MCF 10A (cell line): ENCODE measurements around the gene LIX1L. TPM values are rescaled to one million over a fixed set of nuclear protein-coding genes. Genes with fewer than 3 reads are reported as not detected.
A peak's percentile ranks its signal among the peaks of the same experiment; 100 is the strongest.

ENCODE experiments used
- BruUV-seq: library from RNA; stranded (reverse); fragments of 400-500 nt; replicated peaks from 2 replicates; lab custom pipeline; 2021; lab: Mats Ljungman, UMichigan
- CTCF ChIA-PET: fragments of 300-600 bp; sonication (Branson Sonifier 250); formaldehyde crosslinking; extraction: SDS; loops from one replicate; lab custom pipeline; 2021; ENCODE audit warnings: antibody characterized with exemption, inconsistent platforms; lab: Yijun Ruan, JAX
- POLR2A ChIA-PET: fragments of 300-600, 350-650 bp; sonication (Branson Sonifier 250); formaldehyde crosslinking; extraction: SDS; loops from one replicate; lab custom pipeline; 2020; ENCODE audit warnings: antibody characterized with exemption, inconsistent platforms; lab: Yijun Ruan, JAX
- DNase-seq: peaks from one replicate; pipeline ENCODE4 v3.0.0-alpha.2; 2018; ENCODE audit not compliant: unreplicated experiment
- H3K27ac Mint-ChIP-seq: one replicate; pipeline ENCODE4 v1.8.0; 2022; ENCODE audit warnings: mild to moderate bottlenecking, low read depth, mixed read lengths; ENCODE audit not compliant: unreplicated experiment
- H3K27me3 Mint-ChIP-seq: one replicate; pipeline ENCODE4 v1.8.0; 2022; ENCODE audit warnings: mixed read lengths; ENCODE audit not compliant: insufficient read depth, unreplicated experiment
- H3K36me3 Mint-ChIP-seq: one replicate; pipeline ENCODE4 v1.8.0; 2022; ENCODE audit warnings: mild to moderate bottlenecking, moderate library complexity, mixed read lengths; ENCODE audit not compliant: insufficient read depth, unreplicated experiment
- H3K4me1 Mint-ChIP-seq: one replicate; pipeline ENCODE4 v1.8.0; 2022; ENCODE audit warnings: mixed read lengths; ENCODE audit not compliant: insufficient read depth, unreplicated experiment
- H3K4me3 Mint-ChIP-seq: one replicate; pipeline ENCODE4 v1.8.0; 2022; ENCODE audit warnings: mild to moderate bottlenecking, moderate library complexity, mixed read lengths; ENCODE audit not compliant: unreplicated experiment
- H3K9me3 Mint-ChIP-seq: one replicate; pipeline ENCODE4 v1.8.0; 2022; ENCODE audit warnings: mixed read lengths; ENCODE audit not compliant: unreplicated experiment
- intact Hi-C: fragments of 100-400 bp; cut with micrococcal nuclease; formaldehyde crosslinking; loops from 2 replicates; pipeline ENCODE4 v1.14.1; 2022
- total RNA-seq: library from RNA; stranded (reverse); gene quantifications from 2 replicates; pipeline ENCODE4 v1.2.3, GENCODE V29; 2022
- TF ChIP-seq, protein P1 (sequence below): fragments of 200-600 bp; IDR thresholded peaks from one replicate; pipeline ENCODE4 v1.8.0; 2022; ENCODE audit warnings: antibody characterized with exemption, mild to moderate bottlenecking; ENCODE audit not compliant: unreplicated experiment

The LIX1L gene
- total RNA-seq, 1 experiment from 2014 or later, result 42.1 TPM

DNA sequence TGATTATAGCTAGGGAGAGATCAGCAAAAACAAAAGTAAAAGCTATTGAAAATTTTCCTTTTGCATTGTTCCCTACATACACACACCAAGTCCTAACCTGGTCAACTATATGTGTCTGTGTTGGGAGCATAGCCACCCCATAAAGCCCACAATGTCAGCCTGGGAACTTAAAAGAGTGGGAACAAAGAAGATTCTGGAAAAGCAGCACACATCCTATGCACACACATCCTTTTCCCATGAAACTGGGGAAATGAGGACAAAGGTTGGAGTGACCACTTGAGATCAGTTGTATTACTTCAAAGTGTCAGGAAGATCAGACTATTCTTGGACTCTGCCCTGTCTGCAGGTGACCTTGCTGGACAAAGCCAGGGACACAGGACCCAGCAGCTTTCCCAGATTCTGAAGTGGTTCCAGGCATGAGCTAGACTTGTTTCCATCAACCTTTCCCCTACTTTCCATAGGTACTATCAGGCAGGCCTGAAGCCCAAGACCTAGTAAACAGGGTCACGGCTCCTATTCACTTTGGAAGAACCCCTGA, 22.7 kb upstream of the LIX1L start:
- no peaks in the 10 kb centered on the region for H3K27me3 Mint-ChIP-seq
- no peak for DNase-seq
- H3K9me3 Mint-ChIP-seq, result no peaks in the 10 kb centered on the region
- no TSS peak for BruUV-seq
- intact Hi-C loops, result no loop called here
- ChIA-PET CTCF (interaction anchor here (0.6 to 24.2 kb wide), 9 partner anchors 10 to 89 kb away, joined by 3 to 773 read pairs (median 58); partner anchors contain the start of genes ANKRD34A, HJV, LIX1L and POLR3GL), POLR2A (interaction anchor here (0.6 to 24.2 kb wide), 10 partner anchors 15 to 121 kb away, joined by 3 to 1309 read pairs (median 26); partner anchors contain the start of genes ANKRD34A, HJV, LIX1L and PIAS3)
- H3K4me3 Mint-ChIP-seq, result no peak overlapping the region
- H3K4me1 Mint-ChIP-seq, result peaks cover 22% of the 10 kb centered on the region
- peaks cover 6% of the 10 kb centered on the region for H3K36me3 Mint-ChIP-seq
- TF ChIP-seq, protein P1, sequence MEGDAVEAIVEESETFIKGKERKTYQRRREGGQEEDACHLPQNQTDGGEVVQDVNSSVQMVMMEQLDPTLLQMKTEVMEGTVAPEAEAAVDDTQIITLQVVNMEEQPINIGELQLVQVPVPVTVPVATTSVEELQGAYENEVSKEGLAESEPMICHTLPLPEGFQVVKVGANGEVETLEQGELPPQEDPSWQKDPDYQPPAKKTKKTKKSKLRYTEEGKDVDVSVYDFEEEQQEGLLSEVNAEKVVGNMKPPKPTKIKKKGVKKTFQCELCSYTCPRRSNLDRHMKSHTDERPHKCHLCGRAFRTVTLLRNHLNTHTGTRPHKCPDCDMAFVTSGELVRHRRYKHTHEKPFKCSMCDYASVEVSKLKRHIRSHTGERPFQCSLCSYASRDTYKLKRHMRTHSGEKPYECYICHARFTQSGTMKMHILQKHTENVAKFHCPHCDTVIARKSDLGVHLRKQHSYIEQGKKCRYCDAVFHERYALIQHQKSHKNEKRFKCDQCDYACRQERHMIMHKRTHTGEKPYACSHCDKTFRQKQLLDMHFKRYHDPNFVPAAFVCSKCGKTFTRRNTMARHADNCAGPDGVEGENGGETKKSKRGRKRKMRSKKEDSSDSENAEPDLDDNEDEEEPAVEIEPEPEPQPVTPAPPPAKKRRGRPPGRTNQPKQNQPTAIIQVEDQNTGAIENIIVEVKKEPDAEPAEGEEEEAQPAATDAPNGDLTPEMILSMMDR, result no peak
- no peak overlapping the region for H3K27ac Mint-ChIP-seq

DNA sequence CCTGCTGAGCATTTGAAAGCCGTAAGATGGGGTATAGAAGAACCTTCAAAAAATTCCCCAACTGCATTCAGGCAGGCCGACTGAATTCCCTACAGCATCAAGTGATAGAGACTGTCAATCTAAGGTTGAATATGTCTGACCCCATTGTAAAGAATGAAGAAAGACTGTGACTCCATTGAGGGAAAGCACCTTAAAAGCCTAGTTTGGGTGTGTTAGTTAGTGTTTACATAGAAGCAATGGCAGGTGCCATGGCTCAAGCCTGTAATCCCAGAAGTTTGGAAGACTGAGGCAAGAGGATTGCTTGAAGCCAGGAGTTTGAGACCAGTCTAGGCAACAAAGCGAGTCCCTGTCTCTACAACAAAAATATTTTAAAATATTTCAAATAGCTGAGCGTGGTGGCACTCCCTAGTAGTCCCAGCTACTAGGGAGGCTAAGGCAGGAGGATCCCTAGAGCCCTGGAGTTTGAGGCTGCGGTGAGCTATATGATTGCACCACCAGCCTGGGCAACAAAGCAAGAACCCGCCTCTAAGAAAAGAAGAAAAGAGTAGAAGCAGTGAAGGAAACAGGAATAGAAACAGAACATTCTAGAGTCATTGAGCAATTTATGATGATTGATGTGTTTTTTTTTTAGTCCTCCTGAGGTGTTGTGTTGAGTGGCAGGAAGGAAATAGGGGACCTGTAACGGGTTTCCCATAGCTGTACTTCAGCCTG, 22.1 kb upstream of the LIX1L start:
- TSS peak; percentile 84 for BruUV-seq
- Mint-ChIP-seq H3K4me3 (no peak overlapping the region), H3K27me3 (no peaks in the 10 kb centered on the region), H3K36me3 (peaks cover 6% of the 10 kb centered on the region), H3K27ac (no peak overlapping the region), H3K4me1 (peaks cover 16% of the 10 kb centered on the region), H3K9me3 (no peaks in the 10 kb centered on the region)
- peak; percentile 56 for DNase-seq
- ChIA-PET CTCF (interaction anchor here (0.6 to 24.2 kb wide), 12 partner anchors 11 to 135 kb away, joined by 3 to 773 read pairs (median 21); partner anchors contain the start of genes ANKRD34A, HJV, LIX1L and NUDT17), POLR2A (interaction anchor here (0.6 to 24.2 kb wide), 14 partner anchors 15 to 135 kb away, joined by 3 to 1309 read pairs (median 14); partner anchors contain the start of genes ANKRD34A, HJV, LIX1L and NUDT17)
- intact Hi-C loops, result loop anchor here (1.0 to 10.0 kb wide), 4 partner anchors 15 to 125 kb away; partner anchors contain the start of genes PIAS3, RBM8A and TXNIP
- TF ChIP-seq, protein P1, result no peak

DNA sequence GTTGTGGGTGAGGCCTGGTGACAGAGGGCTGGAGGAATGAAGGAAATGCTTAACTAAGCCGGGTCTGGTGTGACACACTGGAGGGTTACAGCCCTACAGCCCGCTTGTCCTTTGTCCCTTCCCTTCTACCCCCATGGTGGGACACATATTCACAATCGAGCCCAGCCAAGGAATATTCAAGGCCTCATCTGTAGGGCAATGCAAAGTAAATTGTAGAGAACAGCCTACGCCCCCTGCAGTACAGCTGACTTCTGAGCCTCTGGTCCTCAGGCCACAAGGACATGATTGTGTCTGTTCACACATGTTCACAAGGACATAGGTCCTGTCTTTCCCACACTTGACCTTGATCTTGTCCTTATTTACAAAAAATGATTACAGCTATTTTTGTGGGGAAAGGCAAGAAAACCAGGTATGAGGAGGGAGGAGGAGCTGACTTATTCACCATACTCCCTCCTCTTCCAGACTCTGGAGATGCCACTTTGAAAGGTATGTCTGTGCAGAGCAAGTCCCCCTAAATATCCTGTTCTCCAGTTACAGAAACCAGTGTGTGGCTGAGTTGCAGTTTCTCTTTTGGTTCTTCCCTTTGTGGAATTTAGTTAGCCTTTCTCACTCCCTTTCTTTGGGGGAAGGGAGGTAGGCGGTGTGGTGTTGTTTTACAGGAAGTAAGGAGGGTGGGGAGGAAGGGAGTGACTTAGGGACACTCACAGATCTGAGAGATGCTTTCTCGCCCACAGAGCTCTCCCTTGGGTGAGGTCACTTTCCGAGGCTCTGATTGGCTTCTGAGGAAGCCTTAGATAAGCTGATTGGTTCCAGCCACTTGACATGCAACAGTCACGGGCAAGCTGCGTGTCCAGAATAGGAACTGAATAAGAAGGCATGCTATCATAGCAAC, 21.3 kb upstream of the LIX1L start:
- BruUV-seq, result TSS peak; percentile 98
- TF ChIP-seq, protein P1, result peak; percentile 18
- peak; percentile 100 for DNase-seq
- H3K4me3 Mint-ChIP-seq, result no peak overlapping the region
- no peaks in the 10 kb centered on the region for H3K9me3 Mint-ChIP-seq
- H3K27me3 Mint-ChIP-seq, result no peaks in the 10 kb centered on the region
- POLR2A ChIA-PET, result interaction anchor here (0.7 to 24.2 kb wide), 15 partner anchors 14 to 134 kb away, joined by 3 to 1309 read pairs (median 12); partner anchors contain the start of genes ANKRD34A, HJV, LIX1L and NUDT17
- H3K27ac Mint-ChIP-seq, result no peak overlapping the region
- H3K4me1 Mint-ChIP-seq, result peaks cover 11% of the 10 kb centered on the region
- intact Hi-C loops, result loop anchor here (1.0 to 10.0 kb wide), 4 partner anchors 14 to 124 kb away; partner anchors contain the start of genes PIAS3, RBM8A and TXNIP
- CTCF ChIA-PET, result interaction anchor here (0.5 to 24.2 kb wide), 16 partner anchors 12 to 134 kb away, joined by 3 to 773 read pairs (median 6); partner anchors contain the start of genes ANKRD34A, HJV, ITGA10 and LIX1L
- H3K36me3 Mint-ChIP-seq, result peaks cover 6% of the 10 kb centered on the region
